ENCODE data around the gene TMEM106B. TPM values are rescaled to one million over a fixed set of nuclear protein-coding genes. Genes with fewer than 3 reads are reported as not detected.

TMEM106B gene
- total RNA-seq, 5 donors from 2014 or later (not counting 1 experiment from before 2014, with no cell fraction given), result 30.8 to 45.9 (median 38.7) TPM

DNA sequence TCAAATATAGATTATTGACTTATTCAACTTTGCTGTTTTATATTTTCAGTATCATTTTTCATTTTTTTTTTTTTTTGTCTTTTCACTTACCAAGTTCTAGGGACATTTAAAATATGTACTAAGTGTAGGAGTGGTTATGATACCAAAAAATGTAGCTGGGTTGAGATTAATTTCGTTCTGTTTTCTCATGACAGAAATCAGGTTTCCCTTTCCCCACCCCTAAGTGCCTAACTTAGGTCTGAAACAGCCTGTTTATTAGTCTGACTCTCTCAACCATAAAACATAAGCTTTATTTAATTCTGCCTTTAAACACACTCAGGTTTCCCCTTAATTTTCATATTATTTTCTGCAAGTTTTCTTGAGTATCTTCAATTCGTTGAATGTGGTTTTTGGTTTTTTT is 22.1 kb downstream of the TMEM106B start:
- peaks cover 5 to 27% of the 10 kb centered on the region in 2 donors for H3K36me3 ChIP-seq (ENCODE audit: control insufficient read depth in 2 of 2, extremely low read depth in 1 of 2, insufficient read depth in 1 of 2, low read length in 1 of 2)
- no peaks in the 10 kb centered on the region for H3K9me3 Mint-ChIP-seq
- CTCF ChIA-PET, result interaction anchor here in 1 of 2 donors (0.7 kb wide), 1 partner anchor 225 kb away, joined by 3 read pairs; no protein-coding TSS in a partner anchor
- no peaks in the 10 kb centered on the region for H3K27me3 Mint-ChIP-seq
- DNase-seq, result no peak
- no peaks in the 10 kb centered on the region for H3K4me1 ChIP-seq (ENCODE audit: control insufficient read depth in 1 of 2, extremely low read depth in 1 of 2, insufficient read depth in 2 of 2, low read length in 2 of 2)
- no peak overlapping the region for H3K27ac ChIP-seq (ENCODE audit: low read length)
- no peaks in the 10 kb centered on the region for H3K27me3 ChIP-seq (replicated peaks in 1 of 2; ENCODE audit: control insufficient read depth in 2 of 2, extremely low read depth in 1 of 2, insufficient read depth in 2 of 2, low read length in 1 of 2)
- no peaks in the 10 kb centered on the region for H3K9me3 ChIP-seq
- H3K4me3 ChIP-seq (ENCODE audit: control insufficient read depth in 1 of 2, extremely low read depth in 1 of 2, low read length in 1 of 2), result no peak overlapping the region
- H3K4me3 Mint-ChIP-seq, result no peak overlapping the region
- POLR2A ChIA-PET, result interaction anchor here in 1 of 2 donors (0.6 kb wide), 1 partner anchor 155 kb away, joined by 5 read pairs; no protein-coding TSS in a partner anchor
- peaks cover 3 to 6% (median 3%) of the 10 kb centered on the region in 3 donors for H3K4me1 Mint-ChIP-seq
- no CpG with 5 or more reads among the region's 2 CpGs for WGBS (ENCODE audit: insufficient coverage)
- no peak for ATAC-seq (replicated peaks in 1 of 4)
- no peak overlapping the region for H3K27ac Mint-ChIP-seq
- peaks cover 42% of the 10 kb centered on the region for H3K36me3 Mint-ChIP-seq

DNA sequence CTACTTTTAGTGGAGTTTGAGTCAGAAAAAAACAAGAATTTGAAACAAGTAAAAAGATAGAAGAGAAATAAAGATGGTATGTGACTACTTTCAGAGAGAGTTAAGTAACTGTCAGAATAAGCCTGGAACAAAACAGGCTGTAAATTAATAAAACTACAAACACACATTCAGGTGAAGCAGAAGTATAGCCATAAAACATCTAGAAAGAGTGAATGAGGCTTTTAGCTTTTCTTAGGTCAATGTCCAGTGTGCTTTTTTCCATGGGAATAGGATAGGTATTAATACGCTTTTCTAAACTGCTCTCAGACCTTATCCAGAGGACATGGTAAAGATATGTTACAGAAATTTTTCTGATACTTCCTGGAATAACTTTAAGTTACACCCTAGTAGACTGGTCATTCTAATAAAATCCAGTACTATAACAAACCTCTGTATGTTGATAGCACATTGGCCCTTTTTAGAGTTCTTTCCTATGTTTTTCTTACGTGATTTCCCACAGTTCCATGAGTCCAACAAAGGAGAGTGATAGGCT is 23.3 kb downstream of the TMEM106B start:
- Histone ChIP-seq H3K36me3 (ENCODE audit: control insufficient read depth in 2 of 2, extremely low read depth in 1 of 2, insufficient read depth in 1 of 2, low read length in 1 of 2) (peaks cover 5 to 33% of the 10 kb centered on the region in 2 donors), H3K27ac (ENCODE audit: low read length) (no peak overlapping the region), H3K4me1 (ENCODE audit: control insufficient read depth in 1 of 2, extremely low read depth in 1 of 2, insufficient read depth in 2 of 2, low read length in 2 of 2) (no peaks in the 10 kb centered on the region), H3K9me3 (no peaks in the 10 kb centered on the region), H3K27me3 (replicated peaks in 1 of 2; ENCODE audit: control insufficient read depth in 2 of 2, extremely low read depth in 1 of 2, insufficient read depth in 2 of 2, low read length in 1 of 2) (no peaks in the 10 kb centered on the region), H3K4me3 (ENCODE audit: control insufficient read depth in 1 of 2, extremely low read depth in 1 of 2, low read length in 1 of 2) (no peak overlapping the region)
- Mint-ChIP-seq H3K9me3 (peaks cover 0 to 4% (median 2%) of the 10 kb centered on the region in 3 donors), H3K36me3 (peaks cover 52% of the 10 kb centered on the region), H3K27ac (no peak overlapping the region), H3K4me3 (no peak overlapping the region), H3K4me1 (peaks cover 3 to 5% (median 4%) of the 10 kb centered on the region in 3 donors), H3K27me3 (no peaks in the 10 kb centered on the region)
- DNase-seq (no peak), ATAC-seq (replicated peaks in 1 of 4) (no peak)
- whole genome bisulfite sequencing (ENCODE audit: insufficient coverage), result no CpG with 5 or more reads among the region's 2 CpGs
- ChIA-PET POLR2A (no interaction called here), CTCF (no interaction called here)

DNA sequence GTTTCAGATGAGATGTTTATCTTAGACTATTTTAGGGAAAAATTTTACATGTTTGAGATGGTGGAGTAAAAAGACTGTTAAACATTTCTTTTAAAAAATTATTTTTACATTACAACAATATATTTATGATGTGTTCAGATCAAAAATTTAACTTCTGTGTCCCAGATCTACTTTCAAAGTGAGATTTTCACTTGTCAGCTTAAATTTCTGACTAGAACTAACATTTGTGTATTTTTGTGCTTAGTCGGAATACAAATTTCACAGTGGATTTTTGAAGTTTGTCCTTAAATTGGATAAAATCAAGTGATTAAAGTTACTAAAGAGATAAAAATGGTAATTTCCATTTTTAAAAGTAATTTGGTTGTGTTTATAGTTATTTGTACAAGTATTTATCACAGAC is 24.9 kb downstream of the TMEM106B start:
- Histone ChIP-seq H3K27ac (ENCODE audit: low read length) (no peak overlapping the region), H3K9me3 (no peaks in the 10 kb centered on the region), H3K4me1 (ENCODE audit: control insufficient read depth in 1 of 2, extremely low read depth in 1 of 2, insufficient read depth in 2 of 2, low read length in 2 of 2) (no peaks in the 10 kb centered on the region), H3K36me3 (ENCODE audit: control insufficient read depth in 2 of 2, extremely low read depth in 1 of 2, insufficient read depth in 1 of 2, low read length in 1 of 2) (peaks cover 0 to 27% of the 10 kb centered on the region in 2 donors), H3K27me3 (replicated peaks in 1 of 2; ENCODE audit: control insufficient read depth in 2 of 2, extremely low read depth in 1 of 2, insufficient read depth in 2 of 2, low read length in 1 of 2) (no peaks in the 10 kb centered on the region), H3K4me3 (ENCODE audit: control insufficient read depth in 1 of 2, extremely low read depth in 1 of 2, low read length in 1 of 2) (no peak overlapping the region)
- Mint-ChIP-seq H3K9me3 (peaks cover 0 to 4% (median 2%) of the 10 kb centered on the region in 3 donors), H3K4me3 (no peak overlapping the region), H3K4me1 (peaks cover 14 to 18% (median 17%) of the 10 kb centered on the region in 3 donors), H3K27me3 (no peaks in the 10 kb centered on the region), H3K36me3 (peaks cover 52% of the 10 kb centered on the region), H3K27ac (no peak overlapping the region)
- no peak for ATAC-seq (replicated peaks in 1 of 4)
- ChIA-PET CTCF (no interaction called here), POLR2A (no interaction called here)
- DNase-seq, result no peak
- no CpG with 5 or more reads among the region's 1 CpG for WGBS (ENCODE audit: insufficient coverage)

DNA sequence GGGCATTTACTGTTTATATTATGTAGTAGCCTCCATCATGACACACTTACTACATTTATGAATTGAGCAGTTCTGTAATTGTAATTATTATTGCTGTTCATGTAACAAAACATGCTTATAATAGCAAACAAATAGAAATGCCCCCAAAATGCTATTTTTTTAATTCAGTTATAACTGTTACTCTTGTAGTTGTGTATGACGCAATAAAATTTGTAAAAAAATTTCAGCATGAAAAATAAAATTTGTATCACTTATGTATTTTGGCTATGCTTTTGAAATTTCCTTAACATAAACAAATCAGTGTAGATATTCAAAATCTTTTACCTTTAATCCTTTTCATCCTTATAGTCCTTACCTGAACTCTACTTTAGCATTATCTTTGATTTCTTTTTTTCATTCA is 25.9 kb downstream of the TMEM106B start:
- Mint-ChIP-seq H3K36me3 (peaks cover 55% of the 10 kb centered on the region), H3K4me1 (peaks cover 14 to 18% (median 17%) of the 10 kb centered on the region in 3 donors), H3K27me3 (no peaks in the 10 kb centered on the region), H3K27ac (no peak overlapping the region), H3K4me3 (no peak overlapping the region), H3K9me3 (peaks cover 2 to 4% (median 4%) of the 10 kb centered on the region in 3 donors)
- Histone ChIP-seq H3K27ac (ENCODE audit: low read length) (no peak overlapping the region), H3K4me1 (ENCODE audit: control insufficient read depth in 1 of 2, extremely low read depth in 1 of 2, insufficient read depth in 2 of 2, low read length in 2 of 2) (no peaks in the 10 kb centered on the region), H3K27me3 (replicated peaks in 1 of 2; ENCODE audit: control insufficient read depth in 2 of 2, extremely low read depth in 1 of 2, insufficient read depth in 2 of 2, low read length in 1 of 2) (no peaks in the 10 kb centered on the region), H3K9me3 (no peaks in the 10 kb centered on the region), H3K36me3 (ENCODE audit: control insufficient read depth in 2 of 2, extremely low read depth in 1 of 2, insufficient read depth in 1 of 2, low read length in 1 of 2) (peaks cover 0 to 20% of the 10 kb centered on the region in 2 donors), H3K4me3 (ENCODE audit: control insufficient read depth in 1 of 2, extremely low read depth in 1 of 2, low read length in 1 of 2) (no peak overlapping the region)
- ATAC-seq (replicated peaks in 1 of 4), result no peak
- CTCF ChIA-PET, result no interaction called here
- DNase-seq, result no peak
- no CpG with 5 or more reads among the region's 1 CpG for WGBS (ENCODE audit: insufficient coverage)
- POLR2A ChIA-PET, result no interaction called here

DNA sequence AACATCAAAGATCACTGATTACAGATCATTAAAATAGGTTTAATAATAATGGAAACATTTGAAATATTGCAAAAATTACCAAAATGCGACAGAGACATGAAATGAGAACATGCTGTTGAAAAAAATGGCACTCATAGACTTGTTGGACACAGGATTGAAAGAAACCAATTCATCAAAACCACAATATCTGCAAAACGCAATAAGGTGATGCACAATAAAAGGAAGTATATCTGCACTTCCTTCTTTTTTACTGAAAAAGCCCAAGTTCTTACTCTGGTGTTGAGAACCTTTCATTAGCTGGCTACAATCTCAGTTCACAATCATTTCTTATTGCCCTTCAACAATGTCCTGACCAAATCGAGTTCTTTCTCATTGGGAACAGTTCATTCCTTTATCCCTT is 28.7 kb downstream of the TMEM106B start:
- no peak overlapping the region for H3K27ac ChIP-seq (ENCODE audit: low read length)
- peaks cover 0 to 14% of the 10 kb centered on the region in 2 donors for H3K36me3 ChIP-seq (ENCODE audit: control insufficient read depth in 2 of 2, extremely low read depth in 1 of 2, insufficient read depth in 1 of 2, low read length in 1 of 2)
- no peaks in the 10 kb centered on the region for H3K4me1 ChIP-seq (ENCODE audit: control insufficient read depth in 1 of 2, extremely low read depth in 1 of 2, insufficient read depth in 2 of 2, low read length in 2 of 2)
- DNase-seq (no peak), ATAC-seq (replicated peaks in 1 of 4) (no peak)
- Mint-ChIP-seq H3K36me3 (peaks cover 45% of the 10 kb centered on the region), H3K27me3 (no peaks in the 10 kb centered on the region), H3K4me1 (peaks cover 14 to 18% (median 17%) of the 10 kb centered on the region in 3 donors), H3K9me3 (peaks cover 2 to 4% (median 4%) of the 10 kb centered on the region in 3 donors), H3K4me3 (no peak overlapping the region), H3K27ac (peak overlapping the region; percentile 23 to 36)
- ChIA-PET POLR2A (no interaction called here), CTCF (interaction anchor here in 1 of 2 donors (1.0 kb wide), 1 partner anchor 23 kb away, joined by 3 read pairs; no protein-coding TSS in a partner anchor)
- no peaks in the 10 kb centered on the region for H3K27me3 ChIP-seq (replicated peaks in 1 of 2; ENCODE audit: control insufficient read depth in 2 of 2, extremely low read depth in 1 of 2, insufficient read depth in 2 of 2, low read length in 1 of 2)
- H3K4me3 ChIP-seq (ENCODE audit: control insufficient read depth in 1 of 2, extremely low read depth in 1 of 2, low read length in 1 of 2), result no peak overlapping the region
- WGBS (ENCODE audit: insufficient coverage), result 20% methylated on average over 2 of the region's 3 CpGs
- H3K9me3 ChIP-seq, result no peaks in the 10 kb centered on the region

DNA sequence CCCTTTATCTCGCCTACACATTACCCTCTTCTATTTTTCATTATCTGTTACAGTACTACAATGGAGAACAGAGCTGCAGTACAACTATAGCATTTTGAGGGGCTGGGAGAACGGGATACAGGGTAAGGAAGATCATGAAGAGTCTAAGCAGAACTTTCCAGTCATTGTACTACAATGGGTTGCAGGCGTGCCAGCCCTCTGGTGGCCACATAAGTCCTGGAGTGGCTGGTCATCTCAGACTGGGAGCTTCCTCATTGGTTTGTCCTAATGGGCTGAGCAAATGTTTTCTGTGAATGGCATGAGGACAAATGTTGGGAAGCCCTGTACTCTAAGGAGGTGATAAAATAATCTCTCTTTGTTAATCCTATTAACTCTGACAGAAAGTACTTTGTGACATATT is 33.0 kb downstream of the TMEM106B start:
- Mint-ChIP-seq H3K9me3 (peaks cover 0 to 4% (median 2%) of the 10 kb centered on the region in 3 donors), H3K36me3 (peaks cover 23% of the 10 kb centered on the region), H3K27me3 (no peaks in the 10 kb centered on the region), H3K4me3 (no peak overlapping the region), H3K27ac (no peak overlapping the region), H3K4me1 (peaks cover 13 to 17% (median 15%) of the 10 kb centered on the region in 3 donors)
- WGBS (ENCODE audit: insufficient coverage), result 100% methylated on average over 2 of the region's 3 CpGs
- ChIA-PET CTCF (no interaction called here), POLR2A (interaction anchor here in 1 of 2 donors (0.6 kb wide), 1 partner anchor 16 kb away, joined by 3 read pairs; no protein-coding TSS in a partner anchor)
- Histone ChIP-seq H3K4me1 (ENCODE audit: control insufficient read depth in 1 of 2, extremely low read depth in 1 of 2, insufficient read depth in 2 of 2, low read length in 2 of 2) (no peaks in the 10 kb centered on the region), H3K9me3 (no peaks in the 10 kb centered on the region), H3K36me3 (ENCODE audit: control insufficient read depth in 2 of 2, extremely low read depth in 1 of 2, insufficient read depth in 1 of 2, low read length in 1 of 2) (no peaks in the 10 kb centered on the region), H3K4me3 (ENCODE audit: control insufficient read depth in 1 of 2, extremely low read depth in 1 of 2, low read length in 1 of 2) (no peak overlapping the region), H3K27ac (ENCODE audit: low read length) (no peak overlapping the region), H3K27me3 (replicated peaks in 1 of 2; ENCODE audit: control insufficient read depth in 2 of 2, extremely low read depth in 1 of 2, insufficient read depth in 2 of 2, low read length in 1 of 2) (no peaks in the 10 kb centered on the region)
- DNase-seq, result no peak
- ATAC-seq (replicated peaks in 1 of 4), result no peak

Measured in T-cell (primary cell).